HEK293 (cell line): ENCODE results near the gene GALT.
A peak's percentile ranks its signal among the peaks of the same experiment; 100 is the strongest.

Experiments
- CTCF ChIA-PET: fragments of 350-600 bp; formaldehyde crosslinking; extraction: SDS; loops from one replicate; lab custom pipeline; 2021; ENCODE audit warnings: antibody characterized with exemption; lab: Yijun Ruan, JAX
- POLR2A ChIA-PET: fragments of 300-600 bp; formaldehyde crosslinking; extraction: SDS; loops from one replicate; lab custom pipeline; 2020; ENCODE audit warnings: antibody characterized with exemption, inconsistent platforms; lab: Yijun Ruan, JAX
- H3K27ac ChIP-seq: fragments of 200-500 bp; sonication (Bioruptor generic); 2 replicates; pipeline ENCODE4 v1.5.1; 2014; ENCODE audit warnings: low read depth, low read length, control low read depth, inconsistent platforms; ENCODE audit errors: extremely low read depth
- H3K36me3 ChIP-seq, 2 experiments: fragments of 200-500 bp in 1 of 2; sonication (Bioruptor generic) in 1 of 2; 1 replicate in 1 of 2; 2 replicates in 1 of 2; pipeline ENCODE4 v1.5.1; 2014 to 2017; ENCODE audit warnings: inconsistent platforms in 2 of 2, low read length in 2 of 2; ENCODE audit not compliant: control insufficient read depth in 2 of 2, insufficient read depth in 1 of 2
- H3K4me1 ChIP-seq: fragments of 200-500 bp; sonication (Bioruptor generic); 2 replicates; pipeline ENCODE4 v1.5.1; 2014; ENCODE audit warnings: mild to moderate bottlenecking, low read length, inconsistent platforms; ENCODE audit not compliant: control insufficient read depth, insufficient read depth
- H3K4me3 ChIP-seq: 2 replicates; pipeline ENCODE4 v1.5.1; 2011; ENCODE audit warnings: low read depth, mild to moderate bottlenecking, control low read depth, low read length, moderate library complexity
- H3K9me3 ChIP-seq: fragments of 200-500 bp; sonication (Bioruptor generic); 2 replicates; pipeline ENCODE4 v1.5.1; 2014; ENCODE audit warnings: low read depth, low read length, inconsistent platforms; ENCODE audit not compliant: control insufficient read depth, insufficient read depth
- EGR2 ChIP-seq: fragments of 450-650 bp; formaldehyde crosslinking; IDR thresholded peaks from 2 replicates; pipeline ENCODE4 v1.5.1; 2016; ENCODE audit warnings: low read depth, missing biosample characterization, missing genetic modification characterization
- GLIS1 ChIP-seq: fragments of 450-650 bp; formaldehyde crosslinking; IDR thresholded peaks from 2 replicates; pipeline ENCODE4 v1.5.1; 2016; ENCODE audit warnings: missing biosample characterization, missing genetic modification characterization
- SCRT2 ChIP-seq: fragments of 450-650 bp; formaldehyde crosslinking; IDR thresholded peaks from 2 replicates; pipeline ENCODE4 v1.5.1; 2016; ENCODE audit warnings: missing biosample characterization, missing genetic modification characterization
- SETDB1 ChIP-seq: IDR thresholded peaks from one replicate; pipeline ENCODE4 v1.6.1; 2017; ENCODE audit warnings: mild to moderate bottlenecking, low read length, moderate library complexity, mixed read lengths; ENCODE audit not compliant: insufficient read length
- SP7 ChIP-seq: fragments of 450-650 bp; formaldehyde crosslinking; IDR thresholded peaks from 2 replicates; pipeline ENCODE4 v1.5.1; 2016; ENCODE audit warnings: missing biosample characterization, missing genetic modification characterization
- ZBTB1 ChIP-seq: fragments of 450-650 bp; formaldehyde crosslinking; IDR thresholded peaks from 2 replicates; pipeline ENCODE4 v1.5.1; 2016; ENCODE audit warnings: missing biosample characterization, missing genetic modification characterization
- ZEB2 ChIP-seq: fragments of 450-650 bp; formaldehyde crosslinking; IDR thresholded peaks from 2 replicates; pipeline ENCODE4 v1.5.1; 2016; ENCODE audit warnings: missing biosample characterization, missing genetic modification characterization
- ZFP41 ChIP-seq: fragments of 450-650 bp; formaldehyde crosslinking; IDR thresholded peaks from 2 replicates; pipeline ENCODE4 v1.5.1; 2016; ENCODE audit warnings: missing biosample characterization, missing genetic modification characterization, borderline replicate concordance
- ZIC2 ChIP-seq: fragments of 450-650 bp; formaldehyde crosslinking; IDR thresholded peaks from 2 replicates; pipeline ENCODE4 v1.5.1; 2016; ENCODE audit warnings: missing biosample characterization, missing genetic modification characterization
- ZNF133 ChIP-seq: fragments of 450-650 bp; formaldehyde crosslinking; IDR thresholded peaks from 2 replicates; pipeline ENCODE4 v1.5.1; 2016; ENCODE audit warnings: missing biosample characterization, missing genetic modification characterization
- ZNF140 ChIP-seq: fragments of 450-650 bp; formaldehyde crosslinking; IDR thresholded peaks from 2 replicates; pipeline ENCODE4 v1.5.1; 2016; ENCODE audit warnings: missing biosample characterization, missing genetic modification characterization
- ZNF175 ChIP-seq: fragments of 450-650 bp; formaldehyde crosslinking; IDR thresholded peaks from 2 replicates; pipeline ENCODE4 v1.5.1; 2016; ENCODE audit warnings: missing biosample characterization, missing genetic modification characterization
- ZNF239 ChIP-seq: fragments of 450-650 bp; formaldehyde crosslinking; IDR thresholded peaks from 2 replicates; pipeline ENCODE4 v1.5.1; 2016; ENCODE audit warnings: missing biosample characterization, missing genetic modification characterization
- ZNF248 ChIP-seq: fragments of 450-650 bp; formaldehyde crosslinking; IDR thresholded peaks from 2 replicates; pipeline ENCODE4 v1.5.1; 2017; ENCODE audit warnings: missing biosample characterization, missing genetic modification characterization
- ZNF433 ChIP-seq: fragments of 450-650 bp; formaldehyde crosslinking; IDR thresholded peaks from 2 replicates; pipeline ENCODE4 v1.5.1; 2016; ENCODE audit warnings: missing biosample characterization, missing genetic modification characterization, low read depth
- ZNF530 ChIP-seq: fragments of 450-650 bp; formaldehyde crosslinking; IDR thresholded peaks from 2 replicates; pipeline ENCODE4 v1.5.1; 2016; ENCODE audit warnings: low read depth, missing biosample characterization, missing genetic modification characterization
- ZNF621 ChIP-seq: fragments of 450-650 bp; formaldehyde crosslinking; IDR thresholded peaks from 2 replicates; pipeline ENCODE4 v1.5.1; 2017; ENCODE audit warnings: missing biosample characterization, missing genetic modification characterization
- ZNF624 ChIP-seq: fragments of 450-650 bp; formaldehyde crosslinking; IDR thresholded peaks from 2 replicates; pipeline ENCODE4 v1.5.1; 2017; ENCODE audit warnings: missing biosample characterization, missing genetic modification characterization
- ZNF707 ChIP-seq: fragments of 450-650 bp; formaldehyde crosslinking; IDR thresholded peaks from 2 replicates; pipeline ENCODE4 v1.5.1; 2016; ENCODE audit warnings: missing biosample characterization, missing genetic modification characterization
- ZNF777 ChIP-seq: fragments of 450-650 bp; formaldehyde crosslinking; IDR thresholded peaks from 2 replicates; pipeline ENCODE4 v1.5.1; 2017; ENCODE audit warnings: missing biosample characterization, missing genetic modification characterization, borderline replicate concordance
- ZNF785 ChIP-seq: fragments of 450-650 bp; formaldehyde crosslinking; IDR thresholded peaks from 2 replicates; pipeline ENCODE4 v1.5.1; 2016; ENCODE audit warnings: missing biosample characterization, missing genetic modification characterization
- ZNF791 ChIP-seq: fragments of 450-650 bp; formaldehyde crosslinking; IDR thresholded peaks from 2 replicates; pipeline ENCODE4 v1.5.1; 2016; ENCODE audit warnings: missing biosample characterization, missing genetic modification characterization
- TF ChIP-seq, protein P1 (sequence below): fragments of 450-650 bp; formaldehyde crosslinking; IDR thresholded peaks from 2 replicates; pipeline ENCODE4 v1.5.1; 2016; ENCODE audit warnings: missing biosample characterization, missing genetic modification characterization
- TF ChIP-seq, protein P2 (sequence below): fragments of 450-650 bp; formaldehyde crosslinking; conservative IDR thresholded peaks from 2 replicates; pipeline ENCODE4 v1.5.1; 2016; ENCODE audit warnings: low read depth, missing biosample characterization, missing genetic modification characterization
- TF ChIP-seq, protein P3 (sequence below): fragments of 450-650 bp; formaldehyde crosslinking; conservative IDR thresholded peaks from 2 replicates; pipeline ENCODE4 v1.5.1; 2016; ENCODE audit warnings: low read depth, missing biosample characterization, missing genetic modification characterization
- TF ChIP-seq, protein P4 (sequence below): fragments of 450-650 bp; formaldehyde crosslinking; IDR thresholded peaks from 2 replicates; pipeline ENCODE4 v1.5.1; 2016; ENCODE audit warnings: missing biosample characterization, missing genetic modification characterization

Gene GALT

DNA sequence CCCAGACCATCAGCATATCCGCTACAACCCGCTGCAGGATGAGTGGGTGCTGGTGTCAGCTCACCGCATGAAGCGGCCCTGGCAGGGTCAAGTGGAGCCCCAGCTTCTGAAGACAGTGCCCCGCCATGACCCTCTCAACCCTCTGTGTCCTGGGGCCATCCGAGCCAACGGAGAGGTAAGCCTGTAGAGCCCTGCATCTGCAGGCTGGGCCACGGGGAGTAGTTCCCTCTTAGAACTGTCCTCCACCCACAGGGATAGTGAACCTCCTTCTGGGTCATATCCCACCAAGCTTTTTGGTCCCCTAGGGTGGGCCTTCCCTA is 569 bp downstream of the GALT start:
- H3K9me3 ChIP-seq, result no peaks in the 10 kb centered on the region
- POLR2A ChIA-PET, result interaction anchor here (0.6 to 5.7 kb wide), 8 partner anchors 10 to 42 kb away, joined by 3 to 90 read pairs (median 5); partner anchors contain the start of genes DCTN3 and SIGMAR1

DNA sequence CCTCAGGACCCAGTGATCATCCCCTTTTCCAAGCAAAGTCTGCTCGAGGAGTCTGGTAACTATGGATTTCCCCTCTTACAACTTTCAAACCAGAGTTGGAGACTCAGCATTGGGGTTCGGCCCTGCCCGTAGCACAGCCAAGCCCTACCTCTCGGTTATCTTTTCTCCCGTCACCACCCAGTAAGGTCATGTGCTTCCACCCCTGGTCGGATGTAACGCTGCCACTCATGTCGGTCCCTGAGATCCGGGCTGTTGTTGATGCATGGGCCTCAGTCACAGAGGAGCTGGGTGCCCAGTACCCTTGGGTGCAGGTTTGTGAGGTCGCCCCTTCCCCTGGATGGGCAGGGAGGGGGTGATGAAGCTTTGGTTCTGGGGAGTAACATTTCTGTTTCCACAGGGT is 1.2 kb downstream of the GALT start:
- POLR2A ChIA-PET, result interaction anchor here (2.0 to 5.7 kb wide), 2 partner anchors 12 to 17 kb away, joined by 14 to 90 read pairs; partner anchors contain the start of gene SIGMAR1
- Histone ChIP-seq H3K36me3 (peaks cover 0 to 40% of the 10 kb centered on the region in 2 experiments; a peak in 2 of 3 replicates), H3K9me3 (no peaks in the 10 kb centered on the region), H3K4me3 (peak overlapping the region; percentile 82), H3K4me1 (no peaks in the 10 kb centered on the region; the same call in 1 of the 2 replicates), H3K27ac (no peak overlapping the region; the same call in 1 of the 2 replicates)
- CTCF ChIA-PET, result interaction anchor here (1.3 to 13.3 kb wide), 5 partner anchors 12 to 53 kb away, joined by 3 to 125 read pairs (median 10); partner anchors contain the start of genes CCL27 and SIGMAR1
- TF ChIP-seq ZNF621, result no peak
- no peak for TF ChIP-seq ZNF433
- TF ChIP-seq ZNF777, result no peak
- TF ChIP-seq EGR2 (tag by site-specific recombination), result no peak
- TF ChIP-seq, protein P1, sequence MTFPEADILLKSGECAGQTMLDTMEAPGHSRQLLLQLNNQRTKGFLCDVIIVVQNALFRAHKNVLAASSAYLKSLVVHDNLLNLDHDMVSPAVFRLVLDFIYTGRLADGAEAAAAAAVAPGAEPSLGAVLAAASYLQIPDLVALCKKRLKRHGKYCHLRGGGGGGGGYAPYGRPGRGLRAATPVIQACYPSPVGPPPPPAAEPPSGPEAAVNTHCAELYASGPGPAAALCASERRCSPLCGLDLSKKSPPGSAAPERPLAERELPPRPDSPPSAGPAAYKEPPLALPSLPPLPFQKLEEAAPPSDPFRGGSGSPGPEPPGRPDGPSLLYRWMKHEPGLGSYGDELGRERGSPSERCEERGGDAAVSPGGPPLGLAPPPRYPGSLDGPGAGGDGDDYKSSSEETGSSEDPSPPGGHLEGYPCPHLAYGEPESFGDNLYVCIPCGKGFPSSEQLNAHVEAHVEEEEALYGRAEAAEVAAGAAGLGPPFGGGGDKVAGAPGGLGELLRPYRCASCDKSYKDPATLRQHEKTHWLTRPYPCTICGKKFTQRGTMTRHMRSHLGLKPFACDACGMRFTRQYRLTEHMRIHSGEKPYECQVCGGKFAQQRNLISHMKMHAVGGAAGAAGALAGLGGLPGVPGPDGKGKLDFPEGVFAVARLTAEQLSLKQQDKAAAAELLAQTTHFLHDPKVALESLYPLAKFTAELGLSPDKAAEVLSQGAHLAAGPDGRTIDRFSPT (tag by site-specific recombination), result no peak
- no peak for TF ChIP-seq ZBTB1 (tag by site-specific recombination)
- no peak for TF ChIP-seq ZNF175 (tag by site-specific recombination)
- no peak for TF ChIP-seq SETDB1
- no peak for TF ChIP-seq ZNF248
- no peak for TF ChIP-seq ZNF785
- TF ChIP-seq ZNF133 (tag by site-specific recombination), result no peak
- TF ChIP-seq, protein P2, sequence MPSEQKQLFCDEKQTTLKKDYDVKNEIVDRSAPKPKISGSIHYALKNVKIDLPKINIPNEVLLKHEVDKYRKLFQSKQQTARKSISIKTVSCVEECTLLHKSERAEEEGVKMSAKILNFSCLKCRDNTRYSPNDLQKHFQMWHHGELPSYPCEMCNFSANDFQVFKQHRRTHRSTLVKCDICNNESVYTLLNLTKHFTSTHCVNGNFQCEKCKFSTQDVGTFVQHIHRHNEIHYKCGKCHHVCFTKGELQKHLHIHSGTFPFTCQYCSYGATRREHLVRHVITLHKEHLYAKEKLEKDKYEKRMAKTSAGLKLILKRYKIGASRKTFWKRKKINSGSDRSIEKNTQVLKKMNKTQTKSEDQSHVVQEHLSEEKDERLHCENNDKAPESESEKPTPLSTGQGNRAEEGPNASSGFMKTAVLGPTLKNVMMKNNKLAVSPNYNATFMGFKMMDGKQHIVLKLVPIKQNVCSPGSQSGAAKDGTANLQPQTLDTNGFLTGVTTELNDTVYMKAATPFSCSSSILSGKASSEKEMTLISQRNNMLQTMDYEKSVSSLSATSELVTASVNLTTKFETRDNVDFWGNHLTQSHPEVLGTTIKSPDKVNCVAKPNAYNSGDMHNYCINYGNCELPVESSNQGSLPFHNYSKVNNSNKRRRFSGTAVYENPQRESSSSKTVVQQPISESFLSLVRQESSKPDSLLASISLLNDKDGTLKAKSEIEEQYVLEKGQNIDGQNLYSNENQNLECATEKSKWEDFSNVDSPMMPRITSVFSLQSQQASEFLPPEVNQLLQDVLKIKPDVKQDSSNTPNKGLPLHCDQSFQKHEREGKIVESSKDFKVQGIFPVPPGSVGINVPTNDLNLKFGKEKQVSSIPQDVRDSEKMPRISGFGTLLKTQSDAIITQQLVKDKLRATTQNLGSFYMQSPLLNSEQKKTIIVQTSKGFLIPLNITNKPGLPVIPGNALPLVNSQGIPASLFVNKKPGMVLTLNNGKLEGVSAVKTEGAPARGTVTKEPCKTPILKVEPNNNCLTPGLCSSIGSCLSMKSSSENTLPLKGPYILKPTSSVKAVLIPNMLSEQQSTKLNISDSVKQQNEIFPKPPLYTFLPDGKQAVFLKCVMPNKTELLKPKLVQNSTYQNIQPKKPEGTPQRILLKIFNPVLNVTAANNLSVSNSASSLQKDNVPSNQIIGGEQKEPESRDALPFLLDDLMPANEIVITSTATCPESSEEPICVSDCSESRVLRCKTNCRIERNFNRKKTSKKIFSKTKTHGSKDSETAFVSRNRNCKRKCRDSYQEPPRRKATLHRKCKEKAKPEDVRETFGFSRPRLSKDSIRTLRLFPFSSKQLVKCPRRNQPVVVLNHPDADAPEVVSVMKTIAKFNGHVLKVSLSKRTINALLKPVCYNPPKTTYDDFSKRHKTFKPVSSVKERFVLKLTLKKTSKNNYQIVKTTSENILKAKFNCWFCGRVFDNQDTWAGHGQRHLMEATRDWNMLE (tag by site-specific recombination), result no peak
- TF ChIP-seq ZNF791 (tag by site-specific recombination), result no peak
- TF ChIP-seq GLIS1 (tag by site-specific recombination), result no peak
- TF ChIP-seq, protein P3, sequence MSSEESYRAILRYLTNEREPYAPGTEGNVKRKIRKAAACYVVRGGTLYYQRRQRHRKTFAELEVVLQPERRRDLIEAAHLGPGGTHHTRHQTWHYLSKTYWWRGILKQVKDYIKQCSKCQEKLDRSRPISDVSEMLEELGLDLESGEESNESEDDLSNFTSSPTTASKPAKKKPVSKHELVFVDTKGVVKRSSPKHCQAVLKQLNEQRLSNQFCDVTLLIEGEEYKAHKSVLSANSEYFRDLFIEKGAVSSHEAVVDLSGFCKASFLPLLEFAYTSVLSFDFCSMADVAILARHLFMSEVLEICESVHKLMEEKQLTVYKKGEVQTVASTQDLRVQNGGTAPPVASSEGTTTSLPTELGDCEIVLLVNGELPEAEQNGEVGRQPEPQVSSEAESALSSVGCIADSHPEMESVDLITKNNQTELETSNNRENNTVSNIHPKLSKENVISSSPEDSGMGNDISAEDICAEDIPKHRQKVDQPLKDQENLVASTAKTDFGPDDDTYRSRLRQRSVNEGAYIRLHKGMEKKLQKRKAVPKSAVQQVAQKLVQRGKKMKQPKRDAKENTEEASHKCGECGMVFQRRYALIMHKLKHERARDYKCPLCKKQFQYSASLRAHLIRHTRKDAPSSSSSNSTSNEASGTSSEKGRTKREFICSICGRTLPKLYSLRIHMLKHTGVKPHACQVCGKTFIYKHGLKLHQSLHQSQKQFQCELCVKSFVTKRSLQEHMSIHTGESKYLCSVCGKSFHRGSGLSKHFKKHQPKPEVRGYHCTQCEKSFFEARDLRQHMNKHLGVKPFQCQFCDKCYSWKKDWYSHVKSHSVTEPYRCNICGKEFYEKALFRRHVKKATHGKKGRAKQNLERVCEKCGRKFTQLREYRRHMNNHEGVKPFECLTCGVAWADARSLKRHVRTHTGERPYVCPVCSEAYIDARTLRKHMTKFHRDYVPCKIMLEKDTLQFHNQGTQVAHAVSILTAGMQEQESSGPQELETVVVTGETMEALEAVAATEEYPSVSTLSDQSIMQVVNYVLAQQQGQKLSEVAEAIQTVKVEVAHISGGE (tag by site-specific recombination), result no peak
- TF ChIP-seq ZNF624 (tag by site-specific recombination), result no peak

More for the DNA sequence above, 569 bp downstream of the GALT start:
- Histone ChIP-seq H3K4me1 (no peaks in the 10 kb centered on the region; the same call in 1 of the 2 replicates), H3K4me3 (peak overlapping the region; percentile 82), H3K27ac (peak overlapping the region; percentile 84), H3K36me3 (peaks cover 0 to 40% of the 10 kb centered on the region in 2 experiments; a peak in 2 of 3 replicates)
- no peak for TF ChIP-seq ZNF530 (tag by site-specific recombination)
- no peak for TF ChIP-seq SP7 (tag by site-specific recombination)
- TF ChIP-seq ZFP41 (tag by site-specific recombination), result no peak
- TF ChIP-seq ZNF239, result no peak
- no peak for TF ChIP-seq ZNF140
- TF ChIP-seq, protein P4, sequence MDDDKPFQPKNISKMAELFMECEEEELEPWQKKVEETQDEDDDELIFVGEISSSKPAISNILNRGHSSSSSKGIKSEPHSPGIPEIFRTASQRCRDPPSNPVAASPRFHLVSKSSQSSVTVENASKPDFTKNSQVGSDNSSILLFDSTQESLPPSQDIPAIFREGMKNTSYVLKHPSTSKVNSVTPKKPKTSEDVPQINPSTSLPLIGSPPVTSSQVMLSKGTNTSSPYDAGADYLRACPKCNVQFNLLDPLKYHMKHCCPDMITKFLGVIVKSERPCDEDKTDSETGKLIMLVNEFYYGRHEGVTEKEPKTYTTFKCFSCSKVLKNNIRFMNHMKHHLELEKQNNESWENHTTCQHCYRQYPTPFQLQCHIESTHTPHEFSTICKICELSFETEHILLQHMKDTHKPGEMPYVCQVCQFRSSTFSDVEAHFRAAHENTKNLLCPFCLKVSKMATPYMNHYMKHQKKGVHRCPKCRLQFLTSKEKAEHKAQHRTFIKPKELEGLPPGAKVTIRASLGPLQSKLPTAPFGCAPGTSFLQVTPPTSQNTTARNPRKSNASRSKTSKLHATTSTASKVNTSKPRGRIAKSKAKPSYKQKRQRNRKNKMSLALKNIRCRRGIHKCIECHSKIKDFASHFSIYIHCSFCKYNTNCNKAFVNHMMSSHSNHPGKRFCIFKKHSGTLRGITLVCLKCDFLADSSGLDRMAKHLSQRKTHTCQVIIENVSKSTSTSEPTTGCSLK, result no peak
- no peak for TF ChIP-seq ZNF707 (tag by site-specific recombination)
- TF ChIP-seq SCRT2 (tag by site-specific recombination), result no peak
- TF ChIP-seq ZIC2 (tag by site-specific recombination), result no peak
- TF ChIP-seq ZEB2, result no peak
- CTCF ChIA-PET, result interaction anchor here (0.6 to 13.3 kb wide), 9 partner anchors 9 to 314 kb away, joined by 3 to 125 read pairs (median 10); partner anchors contain the start of genes CCL19, CCL27 and SIGMAR1
